Progenitor cell of endocrine pancreas (in vitro differentiated cells): ENCODE measurements around the gene CDC42EP5. TPM values are rescaled to one million over a fixed set of nuclear protein-coding genes. Genes with fewer than 3 reads are reported as not detected.

Experiments used
- DNase-seq: peaks from one replicate; pipeline ENCODE4 v3.0.0; 2021; ENCODE audit warnings: low spot score; ENCODE audit not compliant: unreplicated experiment
- H3K27ac Mint-ChIP-seq: 2 replicates; pipeline ENCODE4 v1.8.0; 2021; ENCODE audit warnings: mild to moderate bottlenecking, moderate library complexity, mixed read lengths
- H3K27me3 Mint-ChIP-seq: 2 replicates; pipeline ENCODE4 v1.8.0; 2021; ENCODE audit warnings: mixed read lengths
- H3K36me3 Mint-ChIP-seq: 2 replicates; pipeline ENCODE4 v1.8.0; 2022; ENCODE audit warnings: mixed read lengths; ENCODE audit not compliant: insufficient read depth
- H3K4me1 Mint-ChIP-seq: 2 replicates; pipeline ENCODE4 v1.8.0; 2021; ENCODE audit warnings: low read depth, mixed read lengths
- H3K4me3 Mint-ChIP-seq: 2 replicates; pipeline ENCODE4 v1.8.0; 2021; ENCODE audit warnings: low read depth, mild to moderate bottlenecking, moderate library complexity, mixed read lengths
- H3K9me3 Mint-ChIP-seq: 2 replicates; pipeline ENCODE4 v1.8.0; 2021; ENCODE audit warnings: low read depth, mixed read lengths
- total RNA-seq: library from RNA; stranded (reverse); gene quantifications from 2 replicates; pipeline ENCODE4 v1.2.1, GENCODE V29; 2021
- TF ChIP-seq, protein P1 (sequence below): fragments of 200-600 bp; sonication (generic); IDR thresholded peaks from one replicate; pipeline ENCODE4 v1.5.0; 2021; ENCODE audit warnings: antibody characterized with exemption, mild to moderate bottlenecking; ENCODE audit not compliant: unreplicated experiment

Gene CDC42EP5
- total RNA-seq, 1 donor from 2014 or later, result 2.1 TPM

DNA sequence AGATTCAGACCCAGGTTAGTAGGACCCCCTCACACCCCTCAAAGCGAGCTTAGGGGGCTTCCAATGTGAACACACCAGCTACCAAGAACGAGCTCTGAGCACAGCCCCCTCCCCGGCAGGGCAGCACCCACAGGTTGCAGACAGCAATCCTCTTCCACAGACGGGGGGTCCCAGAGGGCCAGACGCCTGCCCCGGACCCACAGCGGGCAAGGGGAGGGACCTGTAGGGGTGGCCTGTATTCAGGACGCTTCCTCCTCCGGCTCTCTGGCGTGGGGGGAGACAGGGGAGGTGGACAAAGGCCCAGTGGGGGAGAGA, 53.1 kb downstream of the CDC42EP5 start:
- peak overlapping the region; percentile 40 for H3K4me3 Mint-ChIP-seq

DNA sequence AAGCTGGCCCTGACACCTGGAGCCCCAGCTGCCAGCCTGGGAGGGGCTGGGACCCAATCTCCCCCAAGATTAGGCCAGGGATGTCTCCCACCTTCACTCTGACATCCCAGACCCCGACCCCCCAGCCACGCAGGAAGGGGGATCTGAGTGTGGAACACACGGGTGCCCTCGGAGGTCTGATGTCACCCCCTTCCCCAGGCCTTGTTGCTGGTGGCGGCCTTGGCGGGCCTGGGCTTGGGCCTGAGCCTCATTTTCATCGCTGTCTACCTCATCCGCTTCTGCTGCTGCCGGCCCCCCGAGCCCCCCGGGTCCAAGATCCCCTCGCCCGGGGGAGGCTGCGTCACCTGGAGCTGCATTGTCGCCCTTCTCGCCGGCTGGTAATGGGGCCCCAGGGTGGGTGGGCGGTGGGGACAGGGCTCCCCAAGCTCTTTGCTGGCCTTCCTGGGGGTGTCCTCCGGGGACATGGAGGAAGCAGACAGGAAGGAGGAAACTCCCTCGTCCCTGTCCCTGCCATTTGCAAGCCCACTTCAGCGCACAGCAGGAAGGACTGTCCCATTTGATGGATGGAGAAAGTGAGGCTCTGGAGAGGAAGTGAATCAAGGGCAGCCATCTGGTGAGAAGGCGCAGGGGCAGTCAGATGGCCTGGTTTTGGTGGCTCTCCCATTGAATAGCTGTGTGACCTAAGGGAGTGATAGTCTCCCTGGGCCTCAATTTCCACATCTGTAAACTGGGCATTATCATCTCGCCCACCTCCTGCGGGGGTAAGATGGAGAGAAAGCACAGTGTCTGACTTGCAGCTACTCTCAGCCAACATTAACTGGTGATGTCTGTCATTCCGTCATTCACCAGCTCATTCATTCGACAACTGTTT, 53.9 kb downstream of the CDC42EP5 start:
- Mint-ChIP-seq H3K27me3 (peaks cover 44% of the 10 kb centered on the region), H3K36me3 (peaks cover 14% of the 10 kb centered on the region), H3K9me3 (peaks cover 2% of the 10 kb centered on the region), H3K4me3 (no peak overlapping the region), H3K4me1 (peaks cover 24% of the 10 kb centered on the region), H3K27ac (peak overlapping the region; percentile 80)
- no peak for DNase-seq
- TF ChIP-seq, protein P1, sequence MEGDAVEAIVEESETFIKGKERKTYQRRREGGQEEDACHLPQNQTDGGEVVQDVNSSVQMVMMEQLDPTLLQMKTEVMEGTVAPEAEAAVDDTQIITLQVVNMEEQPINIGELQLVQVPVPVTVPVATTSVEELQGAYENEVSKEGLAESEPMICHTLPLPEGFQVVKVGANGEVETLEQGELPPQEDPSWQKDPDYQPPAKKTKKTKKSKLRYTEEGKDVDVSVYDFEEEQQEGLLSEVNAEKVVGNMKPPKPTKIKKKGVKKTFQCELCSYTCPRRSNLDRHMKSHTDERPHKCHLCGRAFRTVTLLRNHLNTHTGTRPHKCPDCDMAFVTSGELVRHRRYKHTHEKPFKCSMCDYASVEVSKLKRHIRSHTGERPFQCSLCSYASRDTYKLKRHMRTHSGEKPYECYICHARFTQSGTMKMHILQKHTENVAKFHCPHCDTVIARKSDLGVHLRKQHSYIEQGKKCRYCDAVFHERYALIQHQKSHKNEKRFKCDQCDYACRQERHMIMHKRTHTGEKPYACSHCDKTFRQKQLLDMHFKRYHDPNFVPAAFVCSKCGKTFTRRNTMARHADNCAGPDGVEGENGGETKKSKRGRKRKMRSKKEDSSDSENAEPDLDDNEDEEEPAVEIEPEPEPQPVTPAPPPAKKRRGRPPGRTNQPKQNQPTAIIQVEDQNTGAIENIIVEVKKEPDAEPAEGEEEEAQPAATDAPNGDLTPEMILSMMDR, result no peak

More for the DNA sequence above, 53.1 kb downstream of the CDC42EP5 start:
- DNase-seq, result no peak
- Mint-ChIP-seq H3K9me3 (no peaks in the 10 kb centered on the region), H3K27ac (peak overlapping the region; percentile 80), H3K36me3 (peaks cover 18% of the 10 kb centered on the region), H3K27me3 (peaks cover 44% of the 10 kb centered on the region), H3K4me1 (peaks cover 24% of the 10 kb centered on the region)
- TF ChIP-seq, protein P1, result no peak

DNA sequence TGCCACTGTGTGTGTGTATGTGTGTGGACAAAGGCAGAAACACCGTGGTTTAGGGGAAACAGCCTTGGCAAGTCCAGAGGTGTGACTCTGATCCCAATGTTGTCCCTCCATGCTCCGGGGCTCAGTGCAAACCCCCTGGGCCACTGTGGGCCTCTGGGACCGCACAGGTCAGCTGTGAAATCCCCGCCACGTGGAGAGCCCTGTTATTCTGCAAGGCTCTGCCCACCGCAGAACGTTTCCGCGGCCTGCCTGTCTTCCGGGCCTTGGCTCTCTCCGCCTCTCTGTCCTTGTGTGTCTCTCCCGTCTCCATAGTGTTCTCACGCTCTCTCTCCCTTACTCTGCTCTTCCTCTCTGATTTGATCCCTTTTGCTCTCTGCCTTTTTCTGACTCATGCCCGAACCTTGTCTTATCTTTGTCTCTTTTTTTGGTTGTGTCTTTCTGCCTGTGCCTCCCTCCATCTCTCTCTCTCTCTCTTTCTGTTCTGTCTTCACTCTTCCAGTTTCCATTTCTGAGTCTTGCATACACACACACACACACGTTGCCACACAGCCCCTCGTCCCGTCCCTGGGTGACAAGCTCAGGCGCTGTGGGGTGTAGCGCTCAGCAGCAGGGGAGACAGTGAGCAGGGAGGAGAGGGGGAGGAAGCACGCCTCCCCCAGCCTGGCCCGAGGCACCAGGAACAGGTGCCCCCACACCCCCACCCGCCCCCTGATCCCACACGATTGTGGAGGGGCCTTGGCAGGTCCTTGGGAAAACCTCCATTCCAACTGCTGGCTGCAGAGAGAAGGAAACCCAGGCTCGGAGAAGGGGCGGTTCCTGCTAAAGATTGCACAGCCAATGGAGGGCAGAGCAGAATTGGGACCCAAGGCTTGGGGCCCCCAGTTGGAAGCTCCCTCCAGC, 54.8 kb downstream of the CDC42EP5 start:
- Mint-ChIP-seq H3K4me3 (peak overlapping the region; percentile 22), H3K36me3 (peaks cover 9% of the 10 kb centered on the region), H3K27me3 (peaks cover 42% of the 10 kb centered on the region), H3K4me1 (peaks cover 24% of the 10 kb centered on the region), H3K9me3 (peaks cover 7% of the 10 kb centered on the region), H3K27ac (peak overlapping the region; percentile 4)
- TF ChIP-seq, protein P1, result no peak
- no peak for DNase-seq

DNA sequence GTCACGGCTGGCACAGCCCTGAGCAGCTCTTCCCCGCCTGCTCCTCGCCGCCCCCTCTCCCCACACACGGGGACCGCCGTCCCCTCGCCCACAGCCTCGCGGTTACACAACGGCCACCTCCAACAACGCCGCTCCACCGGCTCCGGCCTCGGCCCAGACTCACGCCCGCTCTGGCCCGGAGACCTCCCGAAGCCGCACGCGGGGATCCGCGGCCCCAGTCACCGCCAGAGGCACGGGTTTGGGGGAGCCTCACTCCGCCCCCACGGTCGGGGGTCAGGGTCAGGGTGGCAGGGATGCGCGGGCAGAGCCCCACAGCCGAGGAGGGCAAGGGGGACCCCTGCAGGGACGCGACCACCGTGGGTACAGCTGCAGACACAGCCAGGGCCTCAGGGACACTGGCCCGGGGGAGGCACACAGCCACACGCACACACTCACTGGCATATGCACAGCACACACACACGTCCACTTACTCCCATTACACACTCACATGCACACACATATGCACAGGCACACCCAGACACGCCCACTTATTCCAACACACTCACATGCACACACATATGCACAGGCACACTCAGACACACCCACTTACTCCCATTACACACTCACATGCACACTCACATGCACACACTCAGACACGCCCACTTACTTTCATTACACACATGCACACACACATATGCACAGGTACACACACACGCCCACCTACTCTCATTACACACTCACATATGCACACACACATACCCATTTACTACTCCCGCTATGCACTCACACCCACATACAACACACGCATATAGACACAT, 56.2 kb downstream of the CDC42EP5 start:
- peaks cover 6% of the 10 kb centered on the region for H3K36me3 Mint-ChIP-seq
- peaks cover 23% of the 10 kb centered on the region for H3K4me1 Mint-ChIP-seq
- DNase-seq, result no peak
- no peak overlapping the region for H3K27ac Mint-ChIP-seq
- H3K4me3 Mint-ChIP-seq, result peak overlapping the region; percentile 82
- peaks cover 48% of the 10 kb centered on the region for H3K27me3 Mint-ChIP-seq
- peaks cover 7% of the 10 kb centered on the region for H3K9me3 Mint-ChIP-seq
- TF ChIP-seq, protein P1, result no peak
